Astrocyte of the cerebellum (primary cell): ENCODE results near the gene PDE12.

Source experiments
- DNase-seq: peaks from one replicate; pipeline ENCODE4 v3.0.0-alpha.2; 2011; ENCODE audit warnings: low read depth
- H3K4me3 ChIP-seq: 2 replicates; pipeline ENCODE4 v1.5.1; 2011; ENCODE audit warnings: mild to moderate bottlenecking, low read depth, low read length, moderate library complexity
- in situ Hi-C: cut with HindIII; loops from 2 replicates; pipeline ENCODE4 v1.10.0; 2017; ENCODE audit warnings: low sequenced_read_pairs
- TF ChIP-seq, protein P1 (sequence below): IDR thresholded peaks from 2 replicates; pipeline ENCODE4 v1.5.1; 2012; ENCODE audit warnings: low read length, low read depth, moderate library complexity, mild to moderate bottlenecking; ENCODE audit errors: missing control alignments

Gene PDE12

DNA sequence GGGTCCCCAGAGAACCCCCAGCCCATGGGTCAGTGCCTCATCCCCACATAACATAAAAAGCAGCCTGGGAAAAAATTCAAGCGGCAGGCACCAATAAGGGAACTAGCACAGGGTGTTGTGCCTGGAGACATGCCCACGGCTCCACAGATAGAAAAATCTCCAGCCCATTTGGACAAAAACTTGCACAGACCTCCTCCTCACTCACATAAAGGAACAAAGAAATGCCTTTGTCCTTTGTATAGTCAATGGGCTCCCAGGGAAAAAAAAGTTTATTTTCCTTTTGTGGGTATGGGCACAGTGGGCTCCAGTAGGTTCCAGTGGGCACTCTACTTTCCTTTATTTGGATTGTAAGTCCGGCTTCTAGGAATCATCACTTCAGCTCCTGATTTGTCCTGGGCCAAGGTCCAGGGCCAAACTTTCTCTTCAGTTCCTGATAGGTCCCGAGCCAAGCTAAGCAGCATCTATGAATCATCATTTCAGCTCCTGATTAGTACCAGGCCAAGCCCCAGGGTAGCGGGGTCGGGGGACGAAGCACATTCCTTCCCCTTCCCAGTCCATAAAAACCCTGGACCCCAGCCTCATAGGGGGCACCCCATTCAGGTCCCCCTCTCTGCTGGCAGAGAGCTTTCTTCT lies 10.3 kb upstream of the PDE12 start:
- TF ChIP-seq, protein P1, sequence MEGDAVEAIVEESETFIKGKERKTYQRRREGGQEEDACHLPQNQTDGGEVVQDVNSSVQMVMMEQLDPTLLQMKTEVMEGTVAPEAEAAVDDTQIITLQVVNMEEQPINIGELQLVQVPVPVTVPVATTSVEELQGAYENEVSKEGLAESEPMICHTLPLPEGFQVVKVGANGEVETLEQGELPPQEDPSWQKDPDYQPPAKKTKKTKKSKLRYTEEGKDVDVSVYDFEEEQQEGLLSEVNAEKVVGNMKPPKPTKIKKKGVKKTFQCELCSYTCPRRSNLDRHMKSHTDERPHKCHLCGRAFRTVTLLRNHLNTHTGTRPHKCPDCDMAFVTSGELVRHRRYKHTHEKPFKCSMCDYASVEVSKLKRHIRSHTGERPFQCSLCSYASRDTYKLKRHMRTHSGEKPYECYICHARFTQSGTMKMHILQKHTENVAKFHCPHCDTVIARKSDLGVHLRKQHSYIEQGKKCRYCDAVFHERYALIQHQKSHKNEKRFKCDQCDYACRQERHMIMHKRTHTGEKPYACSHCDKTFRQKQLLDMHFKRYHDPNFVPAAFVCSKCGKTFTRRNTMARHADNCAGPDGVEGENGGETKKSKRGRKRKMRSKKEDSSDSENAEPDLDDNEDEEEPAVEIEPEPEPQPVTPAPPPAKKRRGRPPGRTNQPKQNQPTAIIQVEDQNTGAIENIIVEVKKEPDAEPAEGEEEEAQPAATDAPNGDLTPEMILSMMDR, result no peak
- no peak overlapping the region for H3K4me3 ChIP-seq
- in situ Hi-C loops, result no loop called here
- DNase-seq, result no peak

DNA sequence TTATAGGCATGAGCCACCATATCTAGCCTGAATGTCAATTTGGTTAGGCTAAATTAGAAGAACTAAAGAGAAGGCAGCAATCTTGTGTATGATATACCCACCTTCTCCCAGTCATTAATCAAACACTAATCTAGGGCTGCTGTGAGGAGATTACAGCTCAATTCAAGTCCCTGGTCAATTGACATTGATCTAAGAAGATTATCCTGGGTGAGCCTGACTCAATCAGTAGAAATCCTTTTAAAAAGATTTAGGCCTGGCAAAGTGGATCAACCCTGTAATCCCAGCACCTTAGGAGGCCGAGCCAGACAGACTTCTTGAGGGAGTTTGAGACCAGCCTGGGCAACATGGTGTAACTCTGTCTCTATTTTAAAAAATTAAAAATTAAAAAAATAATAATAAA lies 9.5 kb upstream of the PDE12 start:
- DNase-seq, result no peak
- H3K4me3 ChIP-seq, result no peak overlapping the region
- in situ Hi-C loops, result no loop called here
- TF ChIP-seq, protein P1, result no peak

DNA sequence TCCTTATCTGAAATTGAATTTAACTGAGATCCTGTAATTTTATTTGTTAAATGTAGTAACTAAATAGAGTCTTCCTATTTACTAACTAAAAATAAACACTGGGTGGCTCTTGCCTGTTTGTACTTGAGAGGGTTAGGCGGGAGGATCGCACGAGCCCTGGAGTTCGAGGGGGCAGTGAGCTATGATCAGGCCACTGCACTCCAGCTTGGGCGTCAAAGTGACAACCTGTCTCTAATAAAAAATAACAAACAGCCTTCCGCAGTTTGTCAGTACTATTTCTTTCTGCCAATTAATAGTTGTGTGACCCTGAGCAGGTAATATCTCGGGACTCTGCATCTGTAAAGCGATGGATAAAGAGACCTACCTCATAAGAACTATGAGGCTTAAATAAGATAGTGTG lies 768 bp upstream of the PDE12 start:
- peak overlapping the region; percentile 67 for H3K4me3 ChIP-seq
- in situ Hi-C loops, result no loop called here
- TF ChIP-seq, protein P1, result no peak
- no peak for DNase-seq

DNA sequence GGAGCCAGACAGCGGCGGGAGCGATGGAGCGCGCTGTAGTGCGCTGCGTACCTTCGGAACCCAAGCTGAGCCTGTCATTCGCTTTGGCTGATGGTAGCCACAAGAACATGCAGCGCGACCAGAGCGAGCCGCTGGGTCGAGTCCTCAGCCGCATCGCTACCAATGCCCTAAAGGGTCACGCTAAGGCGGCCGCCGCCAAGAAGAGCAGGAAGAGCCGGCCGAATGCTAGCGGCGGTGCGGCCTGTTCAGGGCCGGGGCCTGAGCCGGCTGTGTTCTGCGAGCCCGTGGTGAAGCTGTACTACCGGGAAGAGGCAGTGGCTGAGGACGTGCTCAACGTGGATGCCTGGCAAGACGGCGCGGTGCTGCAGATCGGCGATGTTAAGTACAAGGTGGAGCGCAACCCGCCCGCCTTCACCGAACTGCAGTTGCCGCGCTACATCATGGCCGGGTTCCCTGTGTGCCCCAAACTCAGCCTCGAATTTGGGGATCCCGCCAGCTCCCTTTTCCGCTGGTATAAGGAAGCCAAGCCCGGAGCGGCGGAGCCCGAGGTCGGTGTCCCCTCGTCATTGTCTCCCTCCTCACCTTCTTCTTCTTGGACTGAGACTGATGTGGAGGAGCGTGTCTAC lies 498 bp downstream of the PDE12 start:
- no peak for DNase-seq
- in situ Hi-C loops, result no loop called here

DNA sequence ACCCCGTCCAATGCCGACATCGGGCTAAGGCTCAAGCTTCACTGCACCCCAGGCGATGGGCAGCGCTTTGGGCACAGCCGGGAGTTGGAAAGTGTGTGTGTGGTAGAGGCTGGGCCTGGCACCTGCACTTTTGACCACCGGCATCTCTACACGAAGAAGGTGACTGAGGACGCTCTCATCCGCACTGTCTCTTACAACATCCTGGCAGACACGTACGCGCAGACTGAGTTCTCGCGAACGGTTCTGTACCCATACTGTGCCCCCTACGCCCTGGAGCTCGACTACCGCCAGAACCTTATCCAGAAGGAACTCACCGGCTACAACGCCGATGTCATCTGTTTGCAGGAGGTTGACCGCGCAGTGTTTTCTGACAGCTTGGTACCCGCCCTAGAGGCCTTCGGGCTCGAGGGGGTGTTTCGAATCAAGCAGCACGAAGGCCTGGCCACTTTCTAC lies 1.0 kb downstream of the PDE12 start:
- DNase-seq, result no peak
- TF ChIP-seq, protein P1, result no peak
- peak overlapping the region; percentile 67 for H3K4me3 ChIP-seq
- in situ Hi-C loops, result no loop called here

More for the DNA sequence above, 498 bp downstream of the PDE12 start:
- peak overlapping the region; percentile 67 for H3K4me3 ChIP-seq
- TF ChIP-seq, protein P1, result no peak

DNA sequence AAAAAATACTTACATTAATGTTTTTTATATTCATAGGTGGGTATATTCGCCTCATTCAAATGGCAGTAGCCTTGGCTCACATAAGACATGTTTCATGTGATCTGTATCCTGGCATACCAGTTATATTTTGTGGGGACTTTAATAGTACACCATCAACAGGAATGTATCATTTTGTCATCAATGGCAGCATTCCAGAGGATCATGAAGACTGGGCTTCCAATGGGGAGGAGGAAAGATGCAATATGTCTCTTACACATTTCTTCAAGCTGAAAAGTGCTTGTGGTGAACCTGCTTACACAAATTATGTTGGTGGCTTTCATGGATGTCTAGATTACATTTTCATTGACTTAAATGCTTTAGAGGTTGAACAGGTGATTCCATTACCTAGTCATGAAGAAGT lies 3.5 kb downstream of the PDE12 start:
- H3K4me3 ChIP-seq, result no peak overlapping the region
- in situ Hi-C loops, result no loop called here
- TF ChIP-seq, protein P1, result no peak
- DNase-seq, result no peak
